DOHH2 (cell line): ENCODE data around the gene TESK2.

Experiments used
- H3F3A ChIP-seq: fragments of 200-600 bp; sonication (generic), shearing (Covaris generic); 2 replicates; pipeline ENCODE4 v1.6.0; 2016; ENCODE audit warnings: antibody characterized with exemption, mild to moderate bottlenecking; ENCODE audit not compliant: control insufficient read depth, insufficient read depth
- H3K27ac ChIP-seq: fragments of 200-600 bp; sonication (generic); 2 replicates; pipeline ENCODE4 v1.5.1; 2014; ENCODE audit warnings: low read depth, mild to moderate bottlenecking, low read length, moderate library complexity
- H3K27me3 ChIP-seq: fragments of 200-600 bp; sonication (generic); 2 replicates; pipeline ENCODE4 v1.6.1; 2014; ENCODE audit warnings: mild to moderate bottlenecking, low read length, mixed read lengths; ENCODE audit not compliant: control insufficient read depth
- H3K36me3 ChIP-seq: fragments of 200-600 bp; sonication (generic); 2 replicates; pipeline ENCODE4 v1.6.1; 2014; ENCODE audit warnings: mild to moderate bottlenecking, low read length, moderate library complexity, mixed read lengths; ENCODE audit not compliant: control insufficient read depth
- H3K4me1 ChIP-seq: fragments of 200-600 bp; sonication (generic); 2 replicates; pipeline ENCODE4 v1.6.1; 2014; ENCODE audit warnings: mild to moderate bottlenecking, low read length, mixed read lengths; ENCODE audit not compliant: control insufficient read depth
- H3K4me2 ChIP-seq: fragments of 200-600 bp; sonication (generic); 2 replicates; pipeline ENCODE4 v1.6.0; 2014; ENCODE audit warnings: mild to moderate bottlenecking, low read length, moderate library complexity
- H3K4me3 ChIP-seq: fragments of 200-600 bp; sonication (generic); 2 replicates; pipeline ENCODE4 v1.5.1; 2014; ENCODE audit warnings: mild to moderate bottlenecking, low read length, mixed read lengths
- H3K79me2 ChIP-seq: fragments of 200-600 bp; sonication (generic); 2 replicates; pipeline ENCODE4 v1.6.1; 2014; ENCODE audit warnings: mild to moderate bottlenecking, low read length, mixed read lengths; ENCODE audit not compliant: control insufficient read depth
- H3K9me2 ChIP-seq: fragments of 200-600 bp; sonication (generic); replicated peaks from 2 replicates; pipeline ENCODE4 v1.6.1; 2014; ENCODE audit warnings: mild to moderate bottlenecking, low read length, mixed read lengths; ENCODE audit not compliant: control insufficient read depth
- H3K9me3 ChIP-seq: fragments of 200-600 bp; sonication (generic); 2 replicates; pipeline ENCODE4 v1.6.1; 2014; ENCODE audit warnings: antibody characterized with exemption, low read length, mixed read lengths; ENCODE audit not compliant: control insufficient read depth, insufficient read depth
- H4K20me1 ChIP-seq: fragments of 200-600 bp; sonication (generic); 2 replicates; pipeline ENCODE4 v1.6.0; 2014; ENCODE audit warnings: low read depth, mild to moderate bottlenecking, antibody characterized with exemption, low read length, moderate library complexity; ENCODE audit not compliant: control insufficient read depth, insufficient read depth
- EZH2phosphoT487 ChIP-seq: fragments of 200-600 bp; sonication (generic); IDR thresholded peaks from 2 replicates; pipeline ENCODE4 v1.6.1; 2017; ENCODE audit warnings: borderline replicate concordance, mild to moderate bottlenecking, antibody characterized with exemption, low read length, moderate library complexity, mixed read lengths
- TF ChIP-seq, protein P1 (sequence below): fragments of 200-600 bp; sonication (generic); IDR thresholded peaks from one replicate; pipeline ENCODE4 v1.5.1; 2014; ENCODE audit warnings: antibody characterized with exemption, mild to moderate bottlenecking, low read depth, low read length; ENCODE audit not compliant: poor library complexity, severe bottlenecking

The TESK2 gene

DNA sequence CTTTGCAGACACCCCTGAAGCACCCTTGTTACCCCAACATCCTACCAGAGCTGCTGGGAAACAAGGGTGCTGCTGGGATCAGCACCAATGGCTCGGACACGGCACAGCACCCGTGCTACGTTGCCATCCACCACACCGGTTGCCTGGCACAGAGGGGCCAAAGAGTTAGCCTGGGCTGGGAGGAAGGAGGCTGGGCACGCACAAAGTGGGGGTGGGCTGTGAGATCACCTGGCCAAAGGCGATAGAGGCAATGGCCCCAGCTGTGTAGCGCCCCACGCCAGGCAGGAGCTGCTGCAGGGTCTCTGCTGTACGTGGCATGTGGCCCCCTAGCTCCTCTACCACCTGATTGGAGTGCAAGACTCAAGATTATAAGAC lies 158.6 kb downstream of the TESK2 start:
- no peak overlapping the region for H3K4me2 ChIP-seq
- no peak overlapping the region for H3K27ac ChIP-seq
- no peak overlapping the region for H3K4me3 ChIP-seq
- H3F3A ChIP-seq, result peaks cover 16% of the 10 kb centered on the region
- no peaks in the 10 kb centered on the region for H3K27me3 ChIP-seq
- no peaks in the 10 kb centered on the region for H3K9me2 ChIP-seq
- H4K20me1 ChIP-seq, result no peaks in the 10 kb centered on the region
- H3K79me2 ChIP-seq, result peaks cover 19% of the 10 kb centered on the region
- no peaks in the 10 kb centered on the region for H3K9me3 ChIP-seq
- peaks cover 31% of the 10 kb centered on the region for H3K4me1 ChIP-seq
- no peak for TF ChIP-seq EZH2phosphoT487
- TF ChIP-seq, protein P1, sequence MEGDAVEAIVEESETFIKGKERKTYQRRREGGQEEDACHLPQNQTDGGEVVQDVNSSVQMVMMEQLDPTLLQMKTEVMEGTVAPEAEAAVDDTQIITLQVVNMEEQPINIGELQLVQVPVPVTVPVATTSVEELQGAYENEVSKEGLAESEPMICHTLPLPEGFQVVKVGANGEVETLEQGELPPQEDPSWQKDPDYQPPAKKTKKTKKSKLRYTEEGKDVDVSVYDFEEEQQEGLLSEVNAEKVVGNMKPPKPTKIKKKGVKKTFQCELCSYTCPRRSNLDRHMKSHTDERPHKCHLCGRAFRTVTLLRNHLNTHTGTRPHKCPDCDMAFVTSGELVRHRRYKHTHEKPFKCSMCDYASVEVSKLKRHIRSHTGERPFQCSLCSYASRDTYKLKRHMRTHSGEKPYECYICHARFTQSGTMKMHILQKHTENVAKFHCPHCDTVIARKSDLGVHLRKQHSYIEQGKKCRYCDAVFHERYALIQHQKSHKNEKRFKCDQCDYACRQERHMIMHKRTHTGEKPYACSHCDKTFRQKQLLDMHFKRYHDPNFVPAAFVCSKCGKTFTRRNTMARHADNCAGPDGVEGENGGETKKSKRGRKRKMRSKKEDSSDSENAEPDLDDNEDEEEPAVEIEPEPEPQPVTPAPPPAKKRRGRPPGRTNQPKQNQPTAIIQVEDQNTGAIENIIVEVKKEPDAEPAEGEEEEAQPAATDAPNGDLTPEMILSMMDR, result no peak
- peaks cover 41% of the 10 kb centered on the region for H3K36me3 ChIP-seq

DNA sequence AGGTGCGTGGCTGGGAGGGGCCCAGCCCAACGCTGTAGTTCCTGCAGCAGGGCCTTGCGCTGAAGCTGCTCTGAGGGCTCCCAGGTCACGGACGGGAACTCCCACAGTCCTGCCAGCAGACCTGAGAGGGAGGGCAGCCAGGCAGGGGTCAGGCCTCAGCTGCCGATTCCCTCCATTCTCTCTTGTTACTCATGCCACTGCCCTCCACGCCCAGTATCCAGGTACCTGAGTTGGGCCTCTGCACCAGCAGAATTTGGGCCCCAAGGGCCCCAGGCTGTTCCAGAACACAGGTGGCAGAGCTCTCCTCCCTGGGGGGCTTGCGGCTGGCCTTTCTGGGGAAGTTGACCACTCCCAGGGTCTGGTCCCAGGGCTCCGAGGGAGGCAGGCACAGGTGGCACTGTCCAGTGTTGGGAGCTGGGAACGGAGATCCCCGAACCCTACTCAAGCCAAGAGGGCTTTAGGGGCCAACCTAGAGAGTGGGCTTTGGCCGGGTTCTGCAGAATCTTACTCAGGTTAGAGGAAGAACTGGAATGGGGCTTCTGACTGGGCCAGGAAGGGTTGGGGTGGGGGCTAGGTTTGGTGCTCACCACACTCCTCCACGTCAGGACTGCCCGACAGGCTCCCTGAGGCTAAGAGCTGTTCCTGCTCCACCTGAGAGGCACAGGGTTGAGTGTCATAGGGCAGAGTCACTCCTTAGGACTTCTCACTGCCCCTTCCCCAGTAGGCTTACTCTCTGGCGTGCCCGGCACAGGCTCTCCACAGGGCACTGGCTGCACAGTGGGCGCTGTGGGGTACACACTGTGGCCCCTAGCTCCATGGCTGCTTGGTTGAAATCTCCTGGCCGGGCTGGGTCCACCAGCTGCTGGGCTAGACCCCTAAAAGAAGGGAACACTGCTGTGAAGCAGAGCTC lies 159.3 kb downstream of the TESK2 start:
- peaks cover 38% of the 10 kb centered on the region for H3K4me1 ChIP-seq
- peaks cover 16% of the 10 kb centered on the region for H3F3A ChIP-seq
- H3K4me2 ChIP-seq, result no peak overlapping the region
- no peaks in the 10 kb centered on the region for H3K9me2 ChIP-seq
- no peaks in the 10 kb centered on the region for H3K27me3 ChIP-seq
- no peaks in the 10 kb centered on the region for H4K20me1 ChIP-seq
- H3K27ac ChIP-seq, result no peak overlapping the region
- no peak overlapping the region for H3K4me3 ChIP-seq
- H3K9me3 ChIP-seq, result no peaks in the 10 kb centered on the region
- peaks cover 45% of the 10 kb centered on the region for H3K36me3 ChIP-seq
- TF ChIP-seq EZH2phosphoT487, result no peak
- TF ChIP-seq, protein P1, result no peak
- peaks cover 25% of the 10 kb centered on the region for H3K79me2 ChIP-seq

DNA sequence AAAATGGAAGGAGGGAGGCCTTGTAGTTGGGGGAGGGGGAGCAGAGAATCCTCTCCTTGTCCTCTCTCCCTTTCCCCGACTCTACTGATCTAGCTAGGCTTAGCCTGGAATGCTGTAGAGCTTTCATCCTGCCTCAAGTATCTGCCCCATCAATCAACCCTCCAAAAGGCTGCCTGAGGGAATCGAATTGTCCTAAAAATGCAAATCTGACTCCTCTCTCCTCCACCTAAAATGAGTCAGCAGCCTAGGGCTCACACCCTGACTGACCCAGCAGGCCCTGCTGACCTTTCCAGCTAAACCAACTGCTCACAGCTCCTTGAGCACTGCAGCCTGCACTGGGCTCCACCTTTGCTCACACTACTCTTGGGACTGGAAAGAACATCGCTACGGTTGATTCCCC lies 161.5 kb downstream of the TESK2 start:
- Histone ChIP-seq H3K4me1 (peaks cover 41% of the 10 kb centered on the region), H3K79me2 (peaks cover 30% of the 10 kb centered on the region), H3K36me3 (peaks cover 45% of the 10 kb centered on the region), H3K27me3 (no peaks in the 10 kb centered on the region), H3K9me3 (no peaks in the 10 kb centered on the region), H3K9me2 (no peaks in the 10 kb centered on the region), H4K20me1 (no peaks in the 10 kb centered on the region), H3K4me3 (no peak overlapping the region), H3F3A (peaks cover 13% of the 10 kb centered on the region), H3K4me2 (peak overlapping the region; percentile 89; the same call in 1 of the 2 replicates), H3K27ac (no peak overlapping the region)
- TF ChIP-seq EZH2phosphoT487, result no peak
- TF ChIP-seq, protein P1, result no peak
